Dedifferentiated amniotic fluid mesenchymal stem cell (primary cell): Measurements from ENCODE around the gene TAC4.
"Not testable (repeated sequence)": the region's sequence is repeated elsewhere in the genome, so short reads cannot be mapped to it uniquely, and the experiment has no call there.

Experiments
- DNase-seq: peaks from one replicate; pipeline ENCODE4 v3.0.0-alpha.2; 2016; ENCODE audit errors: extremely low spot score

The TAC4 gene

GRCh38 chr17:49842846-49843245, 5.0 kb downstream of the TAC4 start:
- no peak for DNase-seq

DNA sequence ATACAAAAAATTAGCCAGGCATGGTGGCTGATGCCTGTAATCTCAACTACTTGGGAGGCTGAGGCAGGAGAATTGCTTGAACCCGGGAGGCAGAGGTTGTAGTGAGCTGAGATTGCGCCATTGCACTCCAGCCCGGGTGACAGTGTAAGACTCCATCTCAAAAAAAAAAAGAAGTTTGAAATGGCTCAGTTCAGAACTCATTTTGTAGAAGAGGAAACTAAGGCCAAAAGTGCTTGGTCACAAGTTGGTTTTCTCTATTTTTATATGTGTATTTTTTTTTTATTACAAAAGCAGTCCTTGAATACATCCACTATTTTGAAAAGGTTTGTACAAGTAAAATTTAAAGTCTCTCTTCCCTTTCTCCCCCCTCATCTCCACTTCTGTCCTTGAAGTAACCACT, 5.5 kb downstream of the TAC4 start:
- DNase-seq, result no peak

DNA sequence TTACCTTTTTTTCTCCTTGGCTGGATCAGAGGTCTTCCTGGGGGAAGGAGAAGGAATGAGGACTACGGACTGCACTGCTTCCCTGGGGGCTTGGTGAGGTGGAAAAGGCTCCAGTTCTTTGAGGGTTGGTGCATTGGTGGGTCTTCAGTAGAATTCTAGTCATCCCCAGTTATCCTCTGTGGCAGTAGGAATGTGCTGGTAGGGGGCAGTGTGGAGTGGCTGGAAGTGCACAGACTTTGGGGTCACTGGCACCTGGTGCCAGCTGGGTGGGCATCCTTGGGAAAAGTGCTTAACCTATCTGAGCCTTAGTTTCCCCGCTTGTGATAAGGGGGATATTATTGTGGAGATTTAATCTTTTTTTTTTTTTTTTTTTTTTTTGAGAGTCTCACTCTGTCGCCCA, 6.3 kb downstream of the TAC4 start:
- DNase-seq, result no peak

DNA sequence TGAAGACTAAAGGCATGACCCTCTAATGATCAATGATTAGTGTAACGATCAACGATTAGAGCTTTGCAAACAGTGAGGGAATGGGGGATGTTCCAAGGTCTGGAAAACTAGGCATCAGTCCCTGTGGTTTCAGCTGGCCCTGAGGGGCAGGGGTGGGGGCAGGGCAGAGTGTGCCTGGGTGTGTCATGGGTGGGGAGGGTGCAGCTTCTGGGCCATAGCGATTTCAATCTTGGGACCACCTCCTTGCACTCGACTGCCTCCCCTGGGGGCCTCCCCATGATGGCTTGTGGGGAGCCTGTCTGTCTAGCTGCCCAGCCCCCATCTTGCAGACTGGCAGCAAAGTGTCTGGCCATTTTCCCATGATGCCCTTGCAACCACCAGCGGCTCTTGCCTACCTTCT, 8.4 kb downstream of the TAC4 start:
- DNase-seq, result no peak

DNA sequence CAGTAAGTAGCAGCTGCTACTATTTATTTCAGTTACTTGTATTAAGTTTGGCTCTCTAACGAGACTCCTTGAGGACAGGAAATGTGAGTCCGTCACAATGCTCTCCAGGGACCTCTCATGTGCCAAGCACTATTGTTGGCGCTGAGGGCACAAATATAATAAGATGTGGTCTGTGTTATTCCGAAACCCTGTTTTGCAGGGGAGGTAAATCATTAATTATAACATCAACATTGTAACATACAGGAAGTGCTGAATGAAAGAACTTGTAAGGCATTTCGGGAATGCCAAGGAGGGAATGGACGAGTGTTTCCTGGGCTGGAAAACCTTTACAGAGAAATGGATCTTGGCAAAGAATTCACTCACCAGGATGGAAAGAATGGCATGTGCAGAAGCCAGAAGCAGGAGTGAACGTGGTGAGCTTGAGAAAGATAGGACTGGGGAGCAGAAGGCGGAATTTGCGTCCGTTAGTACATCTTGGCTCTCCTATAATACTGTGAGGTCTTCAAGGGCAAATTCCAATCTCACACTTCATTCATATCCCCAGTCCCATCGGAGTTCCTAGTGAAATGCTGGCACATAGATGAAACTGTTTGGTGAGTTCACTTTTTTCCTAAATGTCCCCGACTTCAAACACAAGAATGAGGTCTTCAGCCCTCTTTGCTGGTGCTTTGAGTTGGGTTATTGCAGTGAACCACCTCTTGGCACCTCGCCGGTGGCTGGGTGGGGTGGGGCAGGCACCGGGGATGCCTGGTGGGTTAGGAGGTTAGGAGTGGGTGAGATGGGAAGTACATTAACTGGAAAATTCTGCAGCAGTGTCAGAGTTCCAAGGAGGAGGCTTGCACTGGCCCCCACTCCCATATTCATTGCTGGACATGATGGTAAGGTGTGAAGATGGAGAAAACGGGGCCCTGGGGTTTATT, 11.5 kb downstream of the TAC4 start:
- no peak for DNase-seq

GRCh38 chr17:49835472-49835871, 12.4 kb downstream of the TAC4 start:
- no peak for DNase-seq

DNA sequence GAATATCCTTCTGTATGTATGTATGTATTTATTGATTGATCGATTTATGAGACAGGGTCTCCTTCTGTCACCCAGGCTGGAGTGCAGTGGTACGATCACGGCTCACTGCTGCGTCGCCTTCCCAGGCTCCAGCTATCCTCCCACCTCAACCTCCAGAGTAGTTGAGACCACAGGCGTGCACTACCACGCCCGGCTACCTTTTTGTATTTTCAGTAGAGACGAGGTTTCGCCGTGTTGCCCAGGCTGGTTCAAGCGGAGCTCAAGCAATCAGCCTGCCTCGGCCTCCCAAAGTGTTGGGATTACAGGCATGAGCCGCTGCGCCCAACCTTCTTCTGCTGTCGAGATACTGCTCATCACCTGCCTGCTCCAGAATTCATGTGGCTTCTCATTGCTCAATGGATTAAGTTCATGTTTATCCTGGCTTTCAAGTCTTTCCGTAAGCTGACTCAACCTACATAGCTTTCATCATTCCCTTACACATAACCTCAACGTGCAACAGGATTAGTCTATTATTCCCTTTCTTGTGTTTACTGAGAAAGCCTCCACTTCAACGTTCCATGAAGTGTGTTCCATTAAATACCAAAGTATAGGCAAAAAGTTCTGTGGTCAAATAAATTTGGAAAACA, 13.6 kb downstream of the TAC4 start:
- no peak for DNase-seq

GRCh38 chr17:49832840-49833599, 14.8 kb downstream of the TAC4 start:
- no peak for DNase-seq

DNA sequence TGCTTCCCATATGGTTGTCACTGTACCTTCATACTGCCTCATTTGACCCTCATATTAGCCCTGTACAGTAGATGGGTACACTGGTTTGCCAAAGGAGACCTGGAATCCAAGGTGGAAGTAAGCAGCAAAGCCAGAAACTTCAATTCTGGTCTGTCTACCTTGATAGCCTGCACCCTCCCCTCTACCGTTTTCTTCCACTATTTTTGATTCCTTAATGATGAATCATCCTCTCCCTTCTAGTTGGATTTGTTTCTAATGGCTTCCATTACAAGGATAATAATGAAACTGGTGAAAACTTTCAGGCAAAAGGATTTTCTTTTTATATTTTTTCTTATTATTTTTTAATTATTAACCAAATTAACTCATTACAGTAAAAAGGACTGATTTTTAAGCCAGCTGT, 17.3 kb downstream of the TAC4 start:
- DNase-seq, result no peak

GRCh38 chr17:49829026-49829425, 18.8 kb downstream of the TAC4 start:
- DNase-seq, result no peak

- not testable (repeated sequence) for DNase-seq
These were observed 19.5 kb downstream of the TAC4 start for GRCh38 chr17:49828325-49828724.

GRCh38 chr17:49825645-49826044, 22.2 kb downstream of the TAC4 start:
- DNase-seq, result no peak

GRCh38 chr17:49823614-49824013, 24.3 kb downstream of the TAC4 start:
- DNase-seq, result no peak

DNA sequence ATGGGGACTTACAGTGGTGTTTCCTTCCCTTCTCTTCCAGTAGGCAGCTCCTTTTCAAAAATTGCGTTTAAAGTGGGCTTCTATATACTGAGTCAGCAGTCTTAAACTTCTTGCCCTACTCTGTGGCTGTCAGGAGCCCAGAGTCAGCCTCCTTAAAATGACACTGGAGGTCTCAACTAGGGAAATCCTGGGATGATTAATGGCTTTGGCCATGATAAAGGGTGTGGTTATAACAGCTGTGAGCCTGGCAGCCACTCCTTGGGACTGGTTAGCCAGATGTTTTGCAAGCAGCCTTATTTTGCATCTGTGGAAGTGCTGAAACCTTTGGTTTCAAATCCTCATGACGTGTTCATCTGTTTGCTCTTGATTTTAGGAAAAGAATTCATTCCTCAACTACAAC, 25.0 kb downstream of the TAC4 start:
- no peak for DNase-seq

- DNase-seq, result no peak
These were observed 26.0 kb downstream of the TAC4 start for GRCh38 chr17:49821916-49822315.

DNA sequence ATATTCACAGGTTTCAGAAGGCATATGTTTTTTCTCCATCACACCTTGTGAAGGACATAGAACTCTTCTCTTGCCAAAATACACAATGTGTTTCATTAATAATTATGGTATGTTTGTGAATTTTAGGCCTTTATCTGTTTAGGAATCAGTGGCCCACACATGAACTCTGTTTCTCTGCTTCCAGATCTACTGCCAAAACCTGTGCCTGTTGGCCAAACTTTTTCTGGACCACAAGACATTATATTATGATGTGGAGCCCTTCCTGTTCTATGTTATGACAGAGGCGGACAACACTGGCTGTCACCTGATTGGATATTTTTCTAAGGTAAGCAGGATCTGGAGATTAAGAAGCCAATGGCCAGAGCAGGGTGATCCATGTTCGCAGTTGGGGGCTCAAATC, 26.4 kb downstream of the TAC4 start:
- no peak for DNase-seq

DNA sequence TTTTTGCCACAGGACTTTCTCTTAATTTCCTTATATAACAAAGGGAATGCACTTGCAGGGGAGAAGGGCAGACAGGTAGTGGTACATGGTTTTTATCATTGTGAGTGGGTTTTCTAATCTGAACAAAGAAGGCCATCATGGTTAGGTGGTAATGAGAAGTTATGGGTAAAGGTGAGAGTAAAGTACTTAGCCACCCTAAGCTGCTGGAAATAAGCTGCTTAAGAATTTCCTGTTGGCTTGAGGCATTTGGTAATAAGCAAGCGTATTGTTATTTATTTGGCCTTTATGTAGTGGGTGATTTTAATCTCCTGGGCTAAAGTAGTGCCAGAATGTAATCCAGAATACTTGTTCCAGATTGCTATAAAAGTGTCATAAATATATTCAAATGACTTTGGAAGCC, 27.1 kb downstream of the TAC4 start:
- DNase-seq, result no peak

DNA sequence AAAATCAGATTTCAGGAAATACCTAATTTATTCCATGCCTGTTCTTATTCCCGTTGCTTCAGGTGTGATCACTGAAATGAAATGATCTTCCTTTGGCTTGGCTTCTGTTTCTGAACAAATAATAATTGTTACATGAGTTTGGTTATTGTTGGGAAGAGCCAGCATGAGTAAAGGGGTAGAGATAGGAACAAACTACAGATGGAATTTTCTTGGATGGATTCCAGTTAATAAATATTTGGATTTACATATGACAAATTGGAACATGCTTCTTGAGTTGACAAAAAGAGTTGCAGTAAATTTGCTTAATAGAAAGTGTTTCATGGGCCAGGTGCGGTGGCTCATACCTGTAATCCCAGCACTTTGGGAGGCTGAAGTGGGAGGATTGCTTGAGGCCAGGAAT, 28.2 kb downstream of the TAC4 start:
- no peak for DNase-seq

DNA sequence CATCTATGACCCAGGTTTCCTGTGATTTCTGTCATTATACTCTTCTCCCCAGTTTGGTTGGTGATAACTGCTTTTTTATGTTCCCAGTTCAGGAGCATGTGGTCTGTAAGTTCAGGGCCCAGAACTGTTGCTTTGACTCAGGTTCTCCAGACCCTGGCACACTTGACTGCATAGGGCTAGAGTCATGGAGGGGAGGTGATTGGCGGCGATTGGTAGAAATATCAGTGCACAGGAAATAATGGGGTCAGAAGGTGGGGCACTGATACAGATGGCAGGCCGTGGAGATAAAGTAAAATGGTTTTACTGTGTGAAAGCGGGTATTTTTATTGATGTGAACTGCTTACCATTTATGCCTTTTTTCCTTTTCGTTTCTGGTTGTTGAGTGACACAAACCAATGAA, 28.7 kb downstream of the TAC4 start:
- DNase-seq, result no peak

DNA sequence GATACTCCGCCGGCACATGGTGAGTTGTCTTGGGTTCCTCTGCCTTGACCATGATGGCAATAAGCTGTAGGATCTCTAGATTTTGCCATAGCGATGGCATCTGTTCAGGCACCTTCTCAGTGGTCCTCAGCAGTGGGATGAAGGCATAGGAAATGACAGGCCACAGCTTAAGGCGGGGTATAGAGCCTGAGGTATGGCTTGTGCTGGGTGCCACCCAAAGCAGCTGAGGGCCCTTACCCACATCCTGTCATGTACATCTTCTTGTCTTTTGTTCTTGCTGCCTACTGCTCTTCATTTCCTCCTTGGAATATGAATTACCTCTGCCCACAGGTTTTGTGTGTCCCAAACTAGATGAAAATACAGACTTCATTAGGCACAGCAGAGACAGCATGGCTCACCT, 29.9 kb downstream of the TAC4 start:
- no peak for DNase-seq

GRCh38 chr17:49815761-49816281, 32.0 kb downstream of the TAC4 start:
- DNase-seq, result no peak

GRCh38 chr17:49814781-49815529, 32.9 kb downstream of the TAC4 start:
- DNase-seq, result no peak
